HepG2 (cell line): ENCODE measurements around the gene GCH1. TPM values are rescaled to one million over a fixed set of nuclear protein-coding genes. Genes with fewer than 3 reads are reported as not detected.
A peak's percentile ranks its signal among the peaks of the same experiment; 100 is the strongest.

Source experiments
- ATF4 ChIP-seq, 2 experiments: fragments of 450-650 bp in 1 of 2; sonication (generic) in 1 of 2; formaldehyde crosslinking; IDR thresholded peaks; 2 replicates each; pipeline versions ENCODE4 v1.5.0 to v1.8.0; 2020 to 2022; ENCODE audit warnings: mild to moderate bottlenecking in 1 of 2, missing genetic modification reagents in 1 of 2
- EP300 ChIP-seq, 3 experiments: sonication (generic) in 1 of 3; formaldehyde crosslinking in 1 of 3; IDR thresholded peaks; 2 replicates each; pipeline versions ENCODE4 v1.5.1 to v1.6.1; 2011 to 2020; ENCODE audit warnings: low read depth in 2 of 3, low read length in 2 of 3, borderline replicate concordance in 1 of 3, improper control_type of control experiment in 1 of 3, mild to moderate bottlenecking in 1 of 3, missing genetic modification reagents in 1 of 3, moderate library complexity in 1 of 3
- HOXD1 ChIP-seq: sonication (generic); formaldehyde crosslinking; IDR thresholded peaks from 2 replicates; pipeline ENCODE4 v1.5.0; 2020; ENCODE audit warnings: missing genetic modification reagents
- PAWR ChIP-seq: sonication (generic); formaldehyde crosslinking; IDR thresholded peaks from 2 replicates; pipeline ENCODE4 v1.4.0; 2020; ENCODE audit warnings: missing genetic modification reagents, mild to moderate bottlenecking, borderline replicate concordance
- RFX5 ChIP-seq: IDR thresholded peaks from 2 replicates; pipeline ENCODE4 v1.6.1; 2011; ENCODE audit warnings: low read depth, low read length, improper control_type of control experiment
- SETDB1 ChIP-seq: sonication (generic); formaldehyde crosslinking; IDR thresholded peaks from 2 replicates; pipeline ENCODE4 v1.5.1; 2020; ENCODE audit warnings: missing genetic modification reagents, mild to moderate bottlenecking, borderline replicate concordance
- TBX2 ChIP-seq: sonication (generic); formaldehyde crosslinking; IDR thresholded peaks from 2 replicates; pipeline ENCODE4 v1.5.0; 2020; ENCODE audit warnings: missing genetic modification reagents, mild to moderate bottlenecking, borderline replicate concordance
- ZXDC ChIP-seq: sonication (generic); formaldehyde crosslinking; IDR thresholded peaks from 2 replicates; pipeline ENCODE4 v1.5.0; 2020; ENCODE audit warnings: mild to moderate bottlenecking, missing genetic modification reagents
- polyA plus RNA-seq, 8 experiments: library from polyadenylated mRNA; depleted of rRNA in 3 of 8; stranded (reverse) in 7 of 8; unstranded in 1 of 8; fragments of >200 nt; fragmentation: Illumina TruSeq in 4 of 8; extraction: Trizol in 4 of 8; gene quantifications; 2 replicates each; pipeline versions ENCODE4 v1.2.1 to v1.2.3, GENCODE V29; 2011 to 2016; ENCODE audit warnings: low read depth in 4 of 8, missing spikeins in 1 of 8, mixed read lengths in 1 of 8; ENCODE audit not compliant: insufficient read depth in 1 of 8
- total RNA-seq, 5 experiments: library from RNA; depleted of rRNA; stranded (reverse); fragments of >200 nt; fragmentation: Illumina TruSeq; extraction: Trizol; gene quantifications; 2 replicates each; pipeline ENCODE4 v1.2.3, GENCODE V29; 2016; ENCODE audit warnings: low read depth in 1 of 5
- TF ChIP-seq, protein P1 (sequence below): sonication (generic); formaldehyde crosslinking; IDR thresholded peaks from 2 replicates; pipeline ENCODE4 v1.5.0; 2020; ENCODE audit warnings: mild to moderate bottlenecking, missing genetic modification reagents
- TF ChIP-seq, protein P2 (sequence below): sonication (generic); formaldehyde crosslinking; conservative IDR thresholded peaks from 2 replicates; pipeline ENCODE4 v1.4.0; 2020; ENCODE audit warnings: missing genetic modification reagents
- TF ChIP-seq, protein P3 (sequence below): sonication (generic); formaldehyde crosslinking; IDR thresholded peaks from 2 replicates; pipeline ENCODE4 v1.4.0; 2020; ENCODE audit warnings: mild to moderate bottlenecking, missing genetic modification reagents
- TF ChIP-seq, protein P4 (sequence below): sonication (generic); formaldehyde crosslinking; IDR thresholded peaks from 2 replicates; pipeline ENCODE4 v1.4.0; 2020; ENCODE audit warnings: missing genetic modification reagents, borderline replicate concordance

The GCH1 gene
- total and polyA plus RNA-seq, 2 of the 13 experiments (the other 11 are each of a cell fraction or from before 2014, with no cell fraction given), result 15.0 to 25.2 TPM

DNA sequence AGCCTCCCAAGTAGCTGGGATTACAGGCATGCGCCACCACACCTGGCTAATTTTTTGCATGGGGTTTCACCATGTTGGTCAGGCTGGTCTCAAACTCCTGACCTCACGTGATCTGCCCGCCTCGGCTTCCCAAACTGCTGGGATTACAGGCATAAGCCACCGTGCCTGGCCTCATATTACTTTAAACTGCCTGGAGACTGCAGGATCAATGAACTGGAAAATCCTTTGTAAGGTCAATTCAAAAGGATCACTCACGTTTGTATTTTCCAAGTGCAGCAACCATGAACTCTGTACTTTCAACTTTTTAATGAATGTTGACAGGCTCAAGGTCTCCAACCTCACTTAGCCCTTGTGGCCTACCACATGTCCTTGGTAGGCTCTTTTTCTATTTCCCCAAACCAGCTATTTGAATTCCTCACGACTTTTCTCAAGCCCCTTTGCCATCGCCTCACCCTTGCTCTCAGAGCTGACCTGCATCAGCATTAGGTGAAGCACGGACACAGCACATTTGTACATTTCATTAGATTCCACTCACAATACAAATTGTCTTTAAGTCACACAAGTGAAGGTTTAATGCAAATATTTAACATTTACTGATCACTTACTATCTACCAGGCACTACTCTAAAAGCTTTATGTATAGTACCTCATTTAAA, 42.2 kb upstream of the GCH1 start (continued):
- TF ChIP-seq PAWR (no peak), ATF4 (CRISPR knock-in tag; IDR thresholded peaks at IDR 0.05) (no peak), HOXD1 (CRISPR knock-in tag) (0 out of 2 replicates have a peak, but pooled peaks have one; percentile 11), RFX5 (peak; percentile 78), ZXDC (CRISPR knock-in tag) (no peak), SETDB1 (CRISPR knock-in tag) (no peak), EP300 (IDR thresholded peaks at IDR 0.05; ENCODE audit: low read depth in 2 of 2, low read length in 2 of 2) (peak in 1 of 2 experiments; percentile 79; a peak in 2 of 4 replicates), EP300 (CRISPR knock-in tag; IDR thresholded peaks at IDR 0.05; ENCODE audit: borderline replicate concordance) (0 out of 2 replicates have a peak, but pooled peaks have one; percentile 38), TBX2 (CRISPR knock-in tag) (peak; percentile 85)
- TF ChIP-seq, protein P1, sequence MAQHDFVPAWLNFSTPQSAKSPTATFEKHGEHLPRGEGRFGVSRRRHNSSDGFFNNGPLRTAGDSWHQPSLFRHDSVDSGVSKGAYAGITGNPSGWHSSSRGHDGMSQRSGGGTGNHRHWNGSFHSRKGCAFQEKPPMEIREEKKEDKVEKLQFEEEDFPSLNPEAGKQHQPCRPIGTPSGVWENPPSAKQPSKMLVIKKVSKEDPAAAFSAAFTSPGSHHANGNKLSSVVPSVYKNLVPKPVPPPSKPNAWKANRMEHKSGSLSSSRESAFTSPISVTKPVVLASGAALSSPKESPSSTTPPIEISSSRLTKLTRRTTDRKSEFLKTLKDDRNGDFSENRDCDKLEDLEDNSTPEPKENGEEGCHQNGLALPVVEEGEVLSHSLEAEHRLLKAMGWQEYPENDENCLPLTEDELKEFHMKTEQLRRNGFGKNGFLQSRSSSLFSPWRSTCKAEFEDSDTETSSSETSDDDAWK, result no peak
- TF ChIP-seq, protein P2, sequence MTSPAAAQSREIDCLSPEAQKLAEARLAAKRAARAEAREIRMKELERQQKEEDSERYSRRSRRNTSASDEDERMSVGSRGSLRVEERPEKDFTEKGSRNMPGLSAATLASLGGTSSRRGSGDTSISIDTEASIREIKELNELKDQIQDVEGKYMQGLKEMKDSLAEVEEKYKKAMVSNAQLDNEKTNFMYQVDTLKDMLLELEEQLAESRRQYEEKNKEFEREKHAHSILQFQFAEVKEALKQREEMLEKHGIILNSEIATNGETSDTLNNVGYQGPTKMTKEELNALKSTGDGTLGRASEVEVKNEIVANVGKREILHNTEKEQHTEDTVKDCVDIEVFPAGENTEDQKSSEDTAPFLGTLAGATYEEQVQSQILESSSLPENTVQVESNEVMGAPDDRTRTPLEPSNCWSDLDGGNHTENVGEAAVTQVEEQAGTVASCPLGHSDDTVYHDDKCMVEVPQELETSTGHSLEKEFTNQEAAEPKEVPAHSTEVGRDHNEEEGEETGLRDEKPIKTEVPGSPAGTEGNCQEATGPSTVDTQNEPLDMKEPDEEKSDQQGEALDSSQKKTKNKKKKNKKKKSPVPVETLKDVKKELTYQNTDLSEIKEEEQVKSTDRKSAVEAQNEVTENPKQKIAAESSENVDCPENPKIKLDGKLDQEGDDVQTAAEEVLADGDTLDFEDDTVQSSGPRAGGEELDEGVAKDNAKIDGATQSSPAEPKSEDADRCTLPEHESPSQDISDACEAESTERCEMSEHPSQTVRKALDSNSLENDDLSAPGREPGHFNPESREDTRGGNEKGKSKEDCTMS, result no peak
- TF ChIP-seq, protein P3, sequence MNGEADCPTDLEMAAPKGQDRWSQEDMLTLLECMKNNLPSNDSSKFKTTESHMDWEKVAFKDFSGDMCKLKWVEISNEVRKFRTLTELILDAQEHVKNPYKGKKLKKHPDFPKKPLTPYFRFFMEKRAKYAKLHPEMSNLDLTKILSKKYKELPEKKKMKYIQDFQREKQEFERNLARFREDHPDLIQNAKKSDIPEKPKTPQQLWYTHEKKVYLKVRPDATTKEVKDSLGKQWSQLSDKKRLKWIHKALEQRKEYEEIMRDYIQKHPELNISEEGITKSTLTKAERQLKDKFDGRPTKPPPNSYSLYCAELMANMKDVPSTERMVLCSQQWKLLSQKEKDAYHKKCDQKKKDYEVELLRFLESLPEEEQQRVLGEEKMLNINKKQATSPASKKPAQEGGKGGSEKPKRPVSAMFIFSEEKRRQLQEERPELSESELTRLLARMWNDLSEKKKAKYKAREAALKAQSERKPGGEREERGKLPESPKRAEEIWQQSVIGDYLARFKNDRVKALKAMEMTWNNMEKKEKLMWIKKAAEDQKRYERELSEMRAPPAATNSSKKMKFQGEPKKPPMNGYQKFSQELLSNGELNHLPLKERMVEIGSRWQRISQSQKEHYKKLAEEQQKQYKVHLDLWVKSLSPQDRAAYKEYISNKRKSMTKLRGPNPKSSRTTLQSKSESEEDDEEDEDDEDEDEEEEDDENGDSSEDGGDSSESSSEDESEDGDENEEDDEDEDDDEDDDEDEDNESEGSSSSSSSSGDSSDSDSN (CRISPR knock-in tag), result no peak
- TF ChIP-seq, protein P4, sequence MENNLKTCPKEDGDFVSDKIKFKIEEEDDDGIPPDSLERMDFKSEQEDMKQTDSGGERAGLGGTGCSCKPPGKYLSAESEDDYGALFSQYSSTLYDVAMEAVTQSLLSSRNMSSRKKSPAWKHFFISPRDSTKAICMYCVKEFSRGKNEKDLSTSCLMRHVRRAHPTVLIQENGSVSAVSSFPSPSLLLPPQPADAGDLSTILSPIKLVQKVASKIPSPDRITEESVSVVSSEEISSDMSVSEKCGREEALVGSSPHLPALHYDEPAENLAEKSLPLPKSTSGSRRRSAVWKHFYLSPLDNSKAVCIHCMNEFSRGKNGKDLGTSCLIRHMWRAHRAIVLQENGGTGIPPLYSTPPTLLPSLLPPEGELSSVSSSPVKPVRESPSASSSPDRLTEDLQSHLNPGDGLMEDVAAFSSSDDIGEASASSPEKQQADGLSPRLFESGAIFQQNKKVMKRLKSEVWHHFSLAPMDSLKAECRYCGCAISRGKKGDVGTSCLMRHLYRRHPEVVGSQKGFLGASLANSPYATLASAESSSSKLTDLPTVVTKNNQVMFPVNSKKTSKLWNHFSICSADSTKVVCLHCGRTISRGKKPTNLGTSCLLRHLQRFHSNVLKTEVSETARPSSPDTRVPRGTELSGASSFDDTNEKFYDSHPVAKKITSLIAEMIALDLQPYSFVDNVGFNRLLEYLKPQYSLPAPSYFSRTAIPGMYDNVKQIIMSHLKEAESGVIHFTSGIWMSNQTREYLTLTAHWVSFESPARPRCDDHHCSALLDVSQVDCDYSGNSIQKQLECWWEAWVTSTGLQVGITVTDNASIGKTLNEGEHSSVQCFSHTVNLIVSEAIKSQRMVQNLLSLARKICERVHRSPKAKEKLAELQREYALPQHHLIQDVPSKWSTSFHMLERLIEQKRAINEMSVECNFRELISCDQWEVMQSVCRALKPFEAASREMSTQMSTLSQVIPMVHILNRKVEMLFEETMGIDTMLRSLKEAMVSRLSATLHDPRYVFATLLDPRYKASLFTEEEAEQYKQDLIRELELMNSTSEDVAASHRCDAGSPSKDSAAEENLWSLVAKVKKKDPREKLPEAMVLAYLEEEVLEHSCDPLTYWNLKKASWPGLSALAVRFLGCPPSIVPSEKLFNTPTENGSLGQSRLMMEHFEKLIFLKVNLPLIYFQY, result no peak
